GF-D8 (cell line): ENCODE data around the gene PARK7.

ENCODE experiments used
- DNase-seq: peaks from one replicate; lab custom pipeline; 2025; lab: John Stamatoyannopoulos, UW

Gene PARK7

GRCh38 chr1:7984811-7985210 is 23.3 kb downstream of the PARK7 start:
- no peak for DNase-seq

- DNase-seq, result no peak
Observed at GRCh38 chr1:7985851-7986612, 24.5 kb downstream of the PARK7 start.

- no peak for DNase-seq
Observed at GRCh38 chr1:7987528-7987927, 26.0 kb downstream of the PARK7 start.

GRCh38 chr1:7988576-7988975 is 27.1 kb downstream of the PARK7 start:
- DNase-seq, result no peak

- no peak for DNase-seq
Observed at GRCh38 chr1:7989762-7990428, 28.4 kb downstream of the PARK7 start.

GRCh38 chr1:7991504-7992440 is 30.3 kb downstream of the PARK7 start:
- DNase-seq, result no peak

- DNase-seq, result no peak
Observed at GRCh38 chr1:7992885-7993284, 31.4 kb downstream of the PARK7 start.

GRCh38 chr1:7993593-7994479 is 32.3 kb downstream of the PARK7 start:
- DNase-seq, result no peak

GRCh38 chr1:7994827-7995226 is 33.3 kb downstream of the PARK7 start:
- DNase-seq, result no peak

GRCh38 chr1:7995437-7995836 is 33.9 kb downstream of the PARK7 start:
- DNase-seq, result no peak

- DNase-seq, result no peak
Observed at GRCh38 chr1:8002329-8002910, 40.9 kb downstream of the PARK7 start.

GRCh38 chr1:8002921-8003320 is 41.4 kb downstream of the PARK7 start:
- DNase-seq, result no peak

GRCh38 chr1:8003438-8004112 is 42.1 kb downstream of the PARK7 start:
- DNase-seq, result no peak

- DNase-seq, result no peak
Observed at GRCh38 chr1:8004113-8004802, 42.7 kb downstream of the PARK7 start.

GRCh38 chr1:8004803-8005573 is 43.5 kb downstream of the PARK7 start:
- peak; percentile 70 for DNase-seq

GRCh38 chr1:8006037-8006963 is 44.8 kb downstream of the PARK7 start:
- no peak for DNase-seq

GRCh38 chr1:8009043-8010002 is 47.8 kb downstream of the PARK7 start:
- DNase-seq, result no peak
